ENCODE measurements around the gene DOK3. TPM values are rescaled to one million over a fixed set of nuclear protein-coding genes. Genes with fewer than 3 reads are reported as not detected.
A peak's percentile ranks its signal among the peaks of the same experiment; 100 is the strongest.

Gene DOK3
- total and polyA plus RNA-seq, 10 of the 15 experiments (the other 5 are each of a cell fraction or from before 2014, with no cell fraction given), result 6.6 to 107 (median 52.1) TPM

DNA sequence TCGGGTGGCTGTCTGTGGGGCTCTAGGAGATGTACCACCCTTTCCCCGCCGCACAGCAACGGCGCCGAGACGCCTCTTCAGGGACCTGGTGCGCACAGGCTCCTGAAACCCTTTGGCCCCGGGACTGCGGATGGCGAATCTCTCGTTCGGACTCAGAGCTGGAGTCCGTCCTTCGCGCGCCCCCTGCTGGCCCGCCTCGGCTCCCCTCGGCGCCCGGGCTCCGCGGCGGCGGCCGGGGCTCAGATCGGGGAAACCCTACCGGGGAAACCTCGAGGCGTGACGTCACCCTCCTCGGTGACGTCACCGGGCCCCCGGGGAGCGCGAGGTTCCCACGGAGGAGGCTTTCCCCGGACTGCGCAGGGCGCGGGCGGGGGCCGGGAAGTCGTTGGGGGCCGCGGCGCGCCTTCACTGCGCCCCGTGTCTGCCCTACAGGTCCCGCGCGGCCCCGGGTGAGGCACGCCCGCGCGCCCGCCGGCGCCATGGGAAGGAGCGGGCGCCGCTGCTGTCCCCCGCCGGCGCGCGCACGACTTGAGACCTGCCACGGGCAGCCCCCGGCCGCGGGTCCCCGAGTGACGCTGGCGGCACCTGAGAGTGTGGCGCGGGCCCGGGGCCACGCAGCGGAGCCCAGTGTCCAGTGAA is 55.1 kb downstream of the DOK3 start (continued):
- TF ChIP-seq, protein P1, sequence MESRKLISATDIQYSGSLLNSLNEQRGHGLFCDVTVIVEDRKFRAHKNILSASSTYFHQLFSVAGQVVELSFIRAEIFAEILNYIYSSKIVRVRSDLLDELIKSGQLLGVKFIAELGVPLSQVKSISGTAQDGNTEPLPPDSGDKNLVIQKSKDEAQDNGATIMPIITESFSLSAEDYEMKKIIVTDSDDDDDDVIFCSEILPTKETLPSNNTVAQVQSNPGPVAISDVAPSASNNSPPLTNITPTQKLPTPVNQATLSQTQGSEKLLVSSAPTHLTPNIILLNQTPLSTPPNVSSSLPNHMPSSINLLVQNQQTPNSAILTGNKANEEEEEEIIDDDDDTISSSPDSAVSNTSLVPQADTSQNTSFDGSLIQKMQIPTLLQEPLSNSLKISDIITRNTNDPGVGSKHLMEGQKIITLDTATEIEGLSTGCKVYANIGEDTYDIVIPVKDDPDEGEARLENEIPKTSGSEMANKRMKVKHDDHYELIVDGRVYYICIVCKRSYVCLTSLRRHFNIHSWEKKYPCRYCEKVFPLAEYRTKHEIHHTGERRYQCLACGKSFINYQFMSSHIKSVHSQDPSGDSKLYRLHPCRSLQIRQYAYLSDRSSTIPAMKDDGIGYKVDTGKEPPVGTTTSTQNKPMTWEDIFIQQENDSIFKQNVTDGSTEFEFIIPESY (IDR thresholded peaks at IDR 0.05), result no peak
- TF ChIP-seq ZNF592 (IDR thresholded peaks at IDR 0.05), result peak; percentile 97
- no peak for TF ChIP-seq E2F8 (IDR thresholded peaks at IDR 0.05; ENCODE audit: low read depth, partially characterized antibody)
- no peak for TF ChIP-seq NR2C2 (IDR thresholded peaks at IDR 0.05; ENCODE audit: borderline replicate concordance, control insufficient read depth, insufficient read length, low read depth)
- no peak for TF ChIP-seq SREBF1 (IDR thresholded peaks at IDR 0.05; ENCODE audit: low read length)
- TF ChIP-seq NFXL1 (IDR thresholded peaks at IDR 0.05; ENCODE audit: borderline replicate concordance), result 0 out of 2 replicates have a peak, but pooled peaks have one; percentile 69
- TF ChIP-seq SMAD5 (IDR thresholded peaks at IDR 0.05; ENCODE audit: low read depth), result no peak
- TF ChIP-seq JUND (IDR thresholded peaks at IDR 0.05; ENCODE audit: low read depth, low read length), result peak; percentile 97
- TF ChIP-seq, protein P2, sequence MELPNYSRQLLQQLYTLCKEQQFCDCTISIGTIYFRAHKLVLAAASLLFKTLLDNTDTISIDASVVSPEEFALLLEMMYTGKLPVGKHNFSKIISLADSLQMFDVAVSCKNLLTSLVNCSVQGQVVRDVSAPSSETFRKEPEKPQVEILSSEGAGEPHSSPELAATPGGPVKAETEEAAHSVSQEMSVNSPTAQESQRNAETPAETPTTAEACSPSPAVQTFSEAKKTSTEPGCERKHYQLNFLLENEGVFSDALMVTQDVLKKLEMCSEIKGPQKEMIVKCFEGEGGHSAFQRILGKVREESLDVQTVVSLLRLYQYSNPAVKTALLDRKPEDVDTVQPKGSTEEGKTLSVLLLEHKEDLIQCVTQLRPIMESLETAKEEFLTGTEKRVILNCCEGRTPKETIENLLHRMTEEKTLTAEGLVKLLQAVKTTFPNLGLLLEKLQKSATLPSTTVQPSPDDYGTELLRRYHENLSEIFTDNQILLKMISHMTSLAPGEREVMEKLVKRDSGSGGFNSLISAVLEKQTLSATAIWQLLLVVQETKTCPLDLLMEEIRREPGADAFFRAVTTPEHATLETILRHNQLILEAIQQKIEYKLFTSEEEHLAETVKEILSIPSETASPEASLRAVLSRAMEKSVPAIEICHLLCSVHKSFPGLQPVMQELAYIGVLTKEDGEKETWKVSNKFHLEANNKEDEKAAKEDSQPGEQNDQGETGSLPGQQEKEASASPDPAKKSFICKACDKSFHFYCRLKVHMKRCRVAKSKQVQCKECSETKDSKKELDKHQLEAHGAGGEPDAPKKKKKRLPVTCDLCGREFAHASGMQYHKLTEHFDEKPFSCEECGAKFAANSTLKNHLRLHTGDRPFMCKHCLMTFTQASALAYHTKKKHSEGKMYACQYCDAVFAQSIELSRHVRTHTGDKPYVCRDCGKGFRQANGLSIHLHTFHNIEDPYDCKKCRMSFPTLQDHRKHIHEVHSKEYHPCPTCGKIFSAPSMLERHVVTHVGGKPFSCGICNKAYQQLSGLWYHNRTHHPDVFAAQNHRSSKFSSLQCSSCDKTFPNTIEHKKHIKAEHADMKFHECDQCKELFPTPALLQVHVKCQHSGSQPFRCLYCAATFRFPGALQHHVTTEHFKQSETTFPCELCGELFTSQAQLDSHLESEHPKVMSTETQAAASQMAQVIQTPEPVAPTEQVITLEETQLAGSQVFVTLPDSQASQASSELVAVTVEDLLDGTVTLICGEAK (IDR thresholded peaks at IDR 0.05; ENCODE audit: borderline replicate concordance), result no peak
- no peak for TF ChIP-seq CEBPB (IDR thresholded peaks at IDR 0.05; ENCODE audit: borderline replicate concordance in 1 of 2, low read depth in 2 of 2, low read length in 2 of 2)
- TF ChIP-seq ZNF274 (IDR thresholded peaks at IDR 0.05; ENCODE audit: insufficient read depth, insufficient read length), result no peak
- TF ChIP-seq PML (IDR thresholded peaks at IDR 0.05; ENCODE audit: low read length), result no peak
- no peak for TF ChIP-seq KAT2A (conservative IDR thresholded peaks at IDR 0.05; ENCODE audit: control insufficient read depth, low read depth, low read length)
- TF ChIP-seq MEF2A (IDR thresholded peaks at IDR 0.05; ENCODE audit: insufficient read depth, low read depth, low read length), result peak; percentile 76
- no peak for TF ChIP-seq RAD51 (IDR thresholded peaks at IDR 0.05)
- no peak for TF ChIP-seq SUPT20H (IDR thresholded peaks at IDR 0.05; ENCODE audit: borderline replicate concordance, control insufficient read depth, low read depth, low read length)
- TF ChIP-seq JUNB (IDR thresholded peaks at IDR 0.05), result no peak

All from GM12878 (cell line).